KOPT-K1 (cell line): Measurements from ENCODE around the gene ANAPC16.
"Not testable (repeated sequence)": the region's sequence is repeated elsewhere in the genome, so short reads cannot be mapped to it uniquely, and the experiment has no call there.

Source experiments
- H3K27ac ChIP-seq: fragments of 200-600 bp; sonication (generic); 2 replicates; pipeline ENCODE4 v1.5.1; 2016; ENCODE audit warnings: antibody characterized with exemption, mild to moderate bottlenecking, low read depth, low read length; ENCODE audit not compliant: poor library complexity, severe bottlenecking
- H3K36me3 ChIP-seq: fragments of 200-600 bp; sonication (generic); 2 replicates; pipeline ENCODE4 v1.5.1; 2017; ENCODE audit warnings: antibody characterized with exemption, mild to moderate bottlenecking, low read length, moderate library complexity; ENCODE audit not compliant: insufficient read depth
- H3K9me3 ChIP-seq: fragments of 200-600 bp; sonication (generic); 2 replicates; pipeline ENCODE4 v1.5.1; 2017; ENCODE audit warnings: antibody characterized with exemption, low read length, mild to moderate bottlenecking; ENCODE audit not compliant: insufficient read depth, poor library complexity, severe bottlenecking

The ANAPC16 gene

DNA sequence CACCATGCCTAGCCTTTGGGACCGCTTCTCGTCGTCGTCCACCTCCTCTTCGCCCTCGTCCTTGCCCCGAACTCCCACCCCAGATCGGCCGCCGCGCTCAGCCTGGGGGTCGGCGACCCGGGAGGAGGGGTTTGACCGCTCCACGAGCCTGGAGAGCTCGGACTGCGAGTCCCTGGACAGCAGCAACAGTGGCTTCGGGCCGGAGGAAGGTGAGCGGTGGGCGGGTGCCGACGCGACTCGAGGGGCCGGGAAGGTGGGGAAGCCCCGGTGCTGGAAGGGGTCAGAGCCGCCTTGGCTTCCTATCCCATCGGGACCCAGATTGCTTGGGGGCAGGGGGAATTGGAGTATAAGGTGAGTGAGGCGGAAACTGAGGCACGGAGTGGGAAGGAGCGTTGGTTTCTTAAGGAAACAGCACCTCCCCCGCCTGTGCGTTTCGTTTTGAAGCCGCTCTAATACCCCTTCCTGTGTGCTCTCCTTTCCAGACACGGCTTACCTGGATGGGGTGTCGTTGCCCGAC lies 58.5 kb downstream of the ANAPC16 start:
- Histone ChIP-seq H3K27ac (peak overlapping the region; percentile 74), H3K9me3 (no peaks in the 10 kb centered on the region), H3K36me3 (peaks cover 19% of the 10 kb centered on the region)

- H3K36me3 ChIP-seq: peaks cover 19% of the 10 kb centered on the region
- peak overlapping the region; percentile 74 for H3K27ac ChIP-seq
- H3K9me3 ChIP-seq: no peaks in the 10 kb centered on the region
Measured at GRCh38 chr10:72274730-72275350, 59.0 kb downstream of the ANAPC16 start.

- H3K27ac ChIP-seq: peak overlapping the region; percentile 74
- H3K9me3 ChIP-seq: no peaks in the 10 kb centered on the region
- peaks cover 19% of the 10 kb centered on the region for H3K36me3 ChIP-seq
Measured at GRCh38 chr10:72275351-72276012, 59.7 kb downstream of the ANAPC16 start.

DNA sequence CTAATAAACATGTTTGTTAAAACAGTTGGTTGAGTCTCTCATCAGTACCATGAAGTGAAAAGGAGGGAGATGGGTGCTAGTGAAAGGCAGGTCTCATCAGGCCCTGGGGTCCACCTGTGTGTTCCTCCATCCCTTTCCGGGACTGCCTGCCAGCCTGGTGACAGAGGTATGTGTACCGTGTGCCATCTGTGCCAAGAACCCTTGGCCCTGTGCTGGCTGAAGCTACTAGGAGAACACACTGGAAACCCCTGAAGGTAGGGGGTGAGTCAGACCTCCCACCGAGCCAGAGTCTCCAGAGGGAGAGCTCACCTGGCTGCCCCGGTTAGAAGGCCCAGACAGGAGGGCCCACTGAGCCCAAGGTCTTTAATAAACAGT lies 60.2 kb downstream of the ANAPC16 start:
- no peaks in the 10 kb centered on the region for H3K9me3 ChIP-seq
- H3K36me3 ChIP-seq: peaks cover 19% of the 10 kb centered on the region
- peak overlapping the region; percentile 74 for H3K27ac ChIP-seq

DNA sequence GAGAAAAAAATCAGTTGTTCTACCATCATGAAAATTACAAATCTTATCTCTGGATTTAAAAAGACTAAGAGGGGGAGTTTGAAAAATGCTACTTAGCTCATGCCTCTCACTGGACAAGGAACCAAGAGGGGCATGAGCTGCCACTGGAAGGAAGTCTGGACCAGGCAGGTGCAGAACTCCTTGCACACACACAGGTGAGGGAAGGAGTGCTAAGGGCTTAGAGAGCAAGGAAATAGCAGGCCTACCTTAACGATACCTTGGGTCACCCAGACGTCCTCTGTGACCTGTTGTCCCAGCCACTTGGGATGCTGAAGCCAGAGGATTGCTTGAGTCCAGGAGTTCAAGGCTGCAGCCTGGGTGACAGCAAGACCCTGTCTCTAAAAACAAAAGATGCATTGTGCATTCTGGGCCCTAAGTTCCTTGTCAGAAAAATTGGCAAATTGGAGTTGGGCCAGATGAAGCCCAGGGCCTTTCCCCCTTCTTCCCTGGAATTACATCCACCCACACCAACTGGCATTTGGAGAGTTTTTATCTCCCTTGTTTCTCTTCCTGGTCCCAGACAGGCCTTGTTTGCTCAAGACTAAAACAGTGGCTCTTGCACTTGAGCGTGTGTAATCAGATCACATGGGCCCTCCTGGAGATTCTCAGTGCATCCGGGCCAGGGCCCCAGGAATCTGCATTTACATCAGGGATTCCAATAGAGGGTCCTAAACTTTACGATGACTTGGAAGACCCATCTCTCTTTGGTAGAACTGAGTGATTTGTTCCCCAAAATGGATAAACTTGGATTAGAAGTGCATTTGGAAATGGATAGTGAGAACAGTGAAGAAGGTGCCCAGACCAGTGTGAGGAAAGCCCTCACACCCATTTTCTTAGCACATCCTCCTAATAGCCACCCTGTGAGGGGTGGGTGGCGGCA lies 60.9 kb downstream of the ANAPC16 start:
- H3K9me3 ChIP-seq: no peaks in the 10 kb centered on the region
- peak overlapping the region; percentile 74 for H3K27ac ChIP-seq

DNA sequence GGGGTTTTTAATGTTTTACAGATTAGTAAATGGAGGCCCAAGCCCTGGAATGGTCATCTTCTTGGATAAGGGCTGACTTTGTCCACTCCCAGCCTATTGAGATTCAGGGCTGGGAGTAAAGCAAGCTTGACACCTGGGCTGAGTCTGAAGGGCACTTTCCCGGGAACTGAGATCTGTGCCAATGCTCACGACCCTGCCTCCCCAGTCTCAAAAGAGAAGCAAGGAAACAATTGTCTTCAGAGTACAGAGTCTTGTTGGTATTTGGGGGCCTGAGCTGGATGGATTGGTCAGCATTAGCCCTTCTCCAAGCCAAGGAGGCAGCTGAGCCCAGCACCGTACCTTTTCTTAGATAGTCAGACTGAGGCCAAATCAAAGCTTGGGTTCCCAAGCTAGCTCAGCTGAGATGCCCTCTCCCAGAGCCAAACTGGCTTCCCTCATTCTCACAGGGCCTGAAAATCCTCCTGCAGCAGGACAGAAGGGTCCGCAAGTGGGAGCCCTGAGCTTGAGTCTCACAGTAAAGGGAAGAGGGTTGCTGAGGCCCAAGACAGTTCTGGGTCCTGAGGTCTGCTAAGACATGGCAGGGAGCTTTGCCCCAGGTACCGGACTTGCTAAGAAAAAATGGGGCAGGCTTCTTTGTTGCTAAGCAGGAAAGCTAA lies 61.7 kb downstream of the ANAPC16 start:
- Histone ChIP-seq H3K27ac (no peak overlapping the region), H3K36me3 (peaks cover 19% of the 10 kb centered on the region), H3K9me3 (no peaks in the 10 kb centered on the region)

More for the DNA sequence above, 60.9 kb downstream of the ANAPC16 start:
- H3K36me3 ChIP-seq: peaks cover 19% of the 10 kb centered on the region

DNA sequence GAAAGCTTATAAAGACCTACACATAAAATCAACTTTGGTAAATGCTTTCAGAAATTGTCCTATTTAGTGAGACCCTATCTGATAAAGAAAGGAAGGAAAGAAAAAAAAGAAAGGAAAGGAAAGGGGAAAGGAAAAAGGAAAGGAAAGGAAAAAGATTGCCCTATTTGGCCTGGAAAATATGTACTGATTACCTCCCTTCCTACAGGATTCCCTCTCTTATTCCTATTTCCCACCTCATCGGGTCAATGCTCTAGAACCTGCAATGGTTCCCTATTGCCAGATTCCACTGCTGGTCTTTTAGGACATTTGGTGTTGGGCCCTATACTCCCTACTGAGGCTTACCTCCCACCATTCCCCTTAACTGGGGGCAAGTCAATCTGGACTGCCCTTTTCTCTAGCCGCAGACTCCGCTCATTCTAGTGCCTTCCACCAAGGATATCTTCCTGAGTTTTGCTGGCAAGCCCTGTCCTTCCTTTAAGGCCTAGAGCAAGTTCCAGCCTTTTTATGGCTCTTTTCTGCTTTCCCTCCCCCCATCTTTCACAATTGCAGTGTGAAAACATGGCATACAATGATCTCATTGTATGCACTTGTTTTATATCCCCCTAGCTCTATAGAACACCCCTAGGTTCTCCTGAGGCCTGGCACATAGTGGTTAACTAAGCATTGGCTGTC lies 62.3 kb downstream of the ANAPC16 start:
- no peaks in the 10 kb centered on the region for H3K9me3 ChIP-seq
- H3K27ac ChIP-seq: no peak overlapping the region
- H3K36me3 ChIP-seq: peaks cover 19% of the 10 kb centered on the region

- Histone ChIP-seq H3K9me3 (no peaks in the 10 kb centered on the region), H3K36me3 (peaks cover 19% of the 10 kb centered on the region), H3K27ac (no peak overlapping the region)
Measured at GRCh38 chr10:72278668-72279393, 63.0 kb downstream of the ANAPC16 start.

GRCh38 chr10:72279587-72279986 lies 63.8 kb downstream of the ANAPC16 start:
- not testable (repeated sequence) for H3K27ac ChIP-seq, H3K9me3 ChIP-seq
- H3K36me3 ChIP-seq: peaks cover 19% of the 10 kb centered on the region

GRCh38 chr10:72283131-72283530 lies 67.3 kb downstream of the ANAPC16 start:
- Histone ChIP-seq H3K9me3 (no peaks in the 10 kb centered on the region), H3K36me3 (no peaks in the 10 kb centered on the region), H3K27ac (no peak overlapping the region)
